SK-N-MC (cell line): ENCODE measurements around the gene MBOAT7.
"Not testable (repeated sequence)": the region's sequence is repeated elsewhere in the genome, so short reads cannot be mapped to it uniquely, and the experiment has no call there.

Experiments used
- DNase-seq: peaks from one replicate; pipeline ENCODE4 v3.0.0-alpha.2; 2011; ENCODE audit warnings: low read depth, low spot score
- H3K27ac ChIP-seq: fragments of 200-600 bp; sonication (generic); 2 replicates; pipeline ENCODE4 v1.5.1; 2016; ENCODE audit warnings: mixed run types
- H3K36me3 ChIP-seq: fragments of 200-600 bp; sonication (generic); 2 replicates; pipeline ENCODE4 v1.6.1; 2017; ENCODE audit warnings: antibody characterized with exemption, low read length, mixed read lengths; ENCODE audit not compliant: insufficient read depth
- H3K4me3 ChIP-seq: fragments of 200-600 bp; sonication (generic); 2 replicates; pipeline ENCODE4 v1.5.1; 2016
- H3K9ac ChIP-seq: fragments of 200-600 bp; sonication (generic); 2 replicates; pipeline ENCODE4 v1.8.0; 2017; ENCODE audit warnings: mixed run types, mixed read lengths; ENCODE audit not compliant: insufficient read length
- H3K9me3 ChIP-seq: fragments of 200-600 bp; sonication (generic); 2 replicates; pipeline ENCODE4 v1.6.1; 2017; ENCODE audit warnings: low read depth, mild to moderate bottlenecking, antibody characterized with exemption, low read length, moderate library complexity, mixed read lengths
- EZH2 ChIP-seq: fragments of 200-600 bp; sonication (generic); IDR thresholded peaks from one replicate; pipeline ENCODE4 v1.6.1; 2017; ENCODE audit warnings: antibody characterized with exemption
- FOXP2 ChIP-seq: optimal IDR thresholded peaks from 2 replicates; pipeline ENCODE3; 2011; ENCODE audit warnings: mild to moderate bottlenecking, moderate library complexity; ENCODE audit not compliant: insufficient read depth; ENCODE audit errors: extremely low read length, control extremely low read depth
- POLR2AphosphoS5 ChIP-seq: IDR thresholded peaks from 2 replicates; pipeline ENCODE4 v1.6.1; 2012; ENCODE audit warnings: mild to moderate bottlenecking, low read depth, low read length, borderline replicate concordance

The MBOAT7 gene

GRCh38 chr19:54180691-54181091, 8.7 kb downstream of the MBOAT7 start:
- TF ChIP-seq POLR2AphosphoS5, result no peak
- TF ChIP-seq FOXP2, result no peak
- H3K27ac ChIP-seq, result no peak overlapping the region
- no peaks in the 10 kb centered on the region for H3K9me3 ChIP-seq
- H3K36me3 ChIP-seq, result peaks cover 3% of the 10 kb centered on the region; the same call in 1 of the 2 replicates
- no peak overlapping the region for H3K9ac ChIP-seq
- no peak overlapping the region for H3K4me3 ChIP-seq
- no peak for DNase-seq

GRCh38 chr19:54179921-54180461, 9.4 kb downstream of the MBOAT7 start:
- H3K27ac ChIP-seq, result no peak overlapping the region
- no peak overlapping the region for H3K9ac ChIP-seq
- H3K9me3 ChIP-seq, result no peaks in the 10 kb centered on the region
- TF ChIP-seq EZH2, result no peak
- no peak overlapping the region for H3K4me3 ChIP-seq
- peaks cover 3% of the 10 kb centered on the region; the same call in 1 of the 2 replicates for H3K36me3 ChIP-seq
- no peak for DNase-seq

- DNase-seq, result no peak
- Histone ChIP-seq H3K4me3 (no peak overlapping the region), H3K9ac (no peak overlapping the region), H3K27ac (no peak overlapping the region), H3K9me3 (no peaks in the 10 kb centered on the region), H3K36me3 (peaks cover 3% of the 10 kb centered on the region; the same call in 1 of the 2 replicates)
- TF ChIP-seq EZH2 (no peak), FOXP2 (no peak), POLR2AphosphoS5 (no peak)
Observed at GRCh38 chr19:54179262-54179852, 10.0 kb downstream of the MBOAT7 start.

GRCh38 chr19:54178581-54179261, 10.7 kb downstream of the MBOAT7 start:
- peaks cover 3% of the 10 kb centered on the region; the same call in 1 of the 2 replicates for H3K36me3 ChIP-seq
- H3K4me3 ChIP-seq, result no peak overlapping the region
- TF ChIP-seq FOXP2 (no peak), EZH2 (no peak), POLR2AphosphoS5 (no peak)
- no peaks in the 10 kb centered on the region for H3K9me3 ChIP-seq
- no peak overlapping the region for H3K27ac ChIP-seq
- no peak for DNase-seq
- H3K9ac ChIP-seq, result no peak overlapping the region

GRCh38 chr19:54173951-54174834, 15.2 kb downstream of the MBOAT7 start:
- Histone ChIP-seq H3K27ac (no peak overlapping the region), H3K9me3 (no peaks in the 10 kb centered on the region), H3K9ac (no peak overlapping the region), H3K36me3 (peaks cover 3% of the 10 kb centered on the region; the same call in 1 of the 2 replicates), H3K4me3 (no peak overlapping the region)
- no peak for DNase-seq
- TF ChIP-seq FOXP2, result no peak
- no peak for TF ChIP-seq POLR2AphosphoS5
- no peak for TF ChIP-seq EZH2

- Histone ChIP-seq H3K9me3 (no peaks in the 10 kb centered on the region), H3K36me3 (peaks cover under 1% of the 10 kb centered on the region; the same call in 1 of the 2 replicates), H3K4me3 (no peak overlapping the region), H3K9ac (no peak overlapping the region), H3K27ac (no peak overlapping the region)
- TF ChIP-seq EZH2 (no peak), FOXP2 (no peak), POLR2AphosphoS5 (no peak)
- DNase-seq, result no peak
Observed at GRCh38 chr19:54173359-54173699, 16.1 kb downstream of the MBOAT7 start.

- H3K27ac ChIP-seq, result no peak within 1 kb of the TSS
- H3K36me3 ChIP-seq, result no peaks in the 10 kb centered on the region
- TF ChIP-seq POLR2AphosphoS5, result no peak; the same call in 1 of the 2 replicates
- TF ChIP-seq FOXP2, result no peak
- TF ChIP-seq EZH2, result no peak
- no peak within 1 kb of the TSS for H3K9ac ChIP-seq
- no peak for DNase-seq
- H3K4me3 ChIP-seq, result peak within 1 kb of the TSS; percentile 39
- no peaks in the 10 kb centered on the region for H3K9me3 ChIP-seq
Observed at GRCh38 chr19:54172471-54173358, 16.7 kb downstream of the MBOAT7 start, which contains the start of gene TMC4. TSS of gene TMC4 (minus strand) at chr19:54173160. CDS start at chr19:54173117, 43 bp downstream.

GRCh38 chr19:54171736-54172431, 17.5 kb downstream of the MBOAT7 start:
- H3K4me3 ChIP-seq, H3K9ac ChIP-seq: not testable (repeated sequence)

More at GRCh38 chr19:54171736-54172431, 17.5 kb downstream of the MBOAT7 start:
- H3K36me3 ChIP-seq, H3K27ac ChIP-seq, DNase-seq, H3K9me3 ChIP-seq: not testable (repeated sequence)
